Forelimb muscle (tissue), 1 donor: ENCODE measurements around the gene CRYAB. TPM values are rescaled to one million over a fixed set of nuclear protein-coding genes. Genes with fewer than 3 reads are reported as not detected.
A peak's percentile ranks its signal among the peaks of the same experiment; 100 is the strongest.
"Not testable (repeated sequence)": the region's sequence is repeated elsewhere in the genome, so short reads cannot be mapped to it uniquely, and the experiment has no call there.

Experiments
- DNase-seq: peaks from one replicate; pipeline ENCODE4 v3.0.0-alpha.2; 2013; ENCODE audit warnings: low read depth
- polyA plus RNA-seq: library from polyadenylated mRNA; unstranded; fragments of 120-200 nt; gene quantifications from one replicate; pipeline ENCODE4 v1.2.1, GENCODE V29; 2013; ENCODE audit not compliant: insufficient read length

The CRYAB gene
- polyA plus RNA-seq, 1 donor: 886 TPM

GRCh38 chr11:111933872-111934271 is 22.3 kb upstream of the CRYAB start:
- no peak for DNase-seq

DNA sequence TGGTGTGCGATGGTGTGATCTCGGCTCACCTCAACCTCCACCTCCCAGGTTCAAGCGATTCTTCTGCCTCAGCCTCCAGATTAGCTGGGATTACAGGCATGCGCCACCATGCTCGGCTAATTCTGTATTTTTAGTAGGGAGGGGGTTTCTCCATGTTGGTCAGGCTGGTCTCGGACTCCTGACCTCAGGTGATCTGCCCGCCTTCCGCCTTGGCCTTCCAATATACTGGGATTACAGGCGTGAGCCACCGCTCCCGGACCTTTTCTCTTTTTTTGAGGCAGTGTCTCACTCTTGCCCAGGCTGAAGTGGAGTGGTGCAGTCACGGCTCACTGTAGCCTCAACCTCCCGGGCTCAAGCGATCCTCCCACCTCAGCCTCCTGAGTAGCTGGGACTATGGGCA is 21.6 kb upstream of the CRYAB start:
- DNase-seq: not testable (repeated sequence)

GRCh38 chr11:111932611-111932950 is 21.0 kb upstream of the CRYAB start:
- DNase-seq: no peak

GRCh38 chr11:111930472-111930871 is 18.9 kb upstream of the CRYAB start:
- no peak for DNase-seq

- peak; percentile 92 for DNase-seq
Observed at GRCh38 chr11:111926505-111927391, 15.2 kb upstream of the CRYAB start.

DNA sequence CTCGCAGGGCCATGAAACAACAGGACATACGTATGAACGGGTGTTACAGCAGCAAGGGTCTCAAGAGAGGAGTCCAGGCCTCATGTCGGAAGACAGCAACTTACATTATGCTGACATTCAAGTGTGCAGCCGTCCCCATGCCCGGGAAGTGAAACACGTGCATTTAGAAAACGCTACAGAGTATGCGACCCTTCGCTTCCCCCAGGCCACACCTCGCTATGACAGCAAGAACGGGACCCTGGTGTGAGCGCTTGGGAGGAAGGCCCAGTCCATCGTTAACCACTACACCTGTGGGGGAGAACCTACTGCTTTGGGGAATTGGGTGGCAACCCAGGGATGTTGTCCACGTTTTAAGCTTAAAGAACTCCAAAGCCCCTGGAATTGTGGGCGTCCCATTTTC is 14.4 kb upstream of the CRYAB start:
- DNase-seq: no peak

GRCh38 chr11:111923951-111924350 is 12.4 kb upstream of the CRYAB start:
- DNase-seq: no peak

GRCh38 chr11:111923351-111923788 is 11.8 kb upstream of the CRYAB start:
- no peak for DNase-seq

- no peak for DNase-seq
Observed at GRCh38 chr11:111922803-111923202, 11.2 kb upstream of the CRYAB start.

DNA sequence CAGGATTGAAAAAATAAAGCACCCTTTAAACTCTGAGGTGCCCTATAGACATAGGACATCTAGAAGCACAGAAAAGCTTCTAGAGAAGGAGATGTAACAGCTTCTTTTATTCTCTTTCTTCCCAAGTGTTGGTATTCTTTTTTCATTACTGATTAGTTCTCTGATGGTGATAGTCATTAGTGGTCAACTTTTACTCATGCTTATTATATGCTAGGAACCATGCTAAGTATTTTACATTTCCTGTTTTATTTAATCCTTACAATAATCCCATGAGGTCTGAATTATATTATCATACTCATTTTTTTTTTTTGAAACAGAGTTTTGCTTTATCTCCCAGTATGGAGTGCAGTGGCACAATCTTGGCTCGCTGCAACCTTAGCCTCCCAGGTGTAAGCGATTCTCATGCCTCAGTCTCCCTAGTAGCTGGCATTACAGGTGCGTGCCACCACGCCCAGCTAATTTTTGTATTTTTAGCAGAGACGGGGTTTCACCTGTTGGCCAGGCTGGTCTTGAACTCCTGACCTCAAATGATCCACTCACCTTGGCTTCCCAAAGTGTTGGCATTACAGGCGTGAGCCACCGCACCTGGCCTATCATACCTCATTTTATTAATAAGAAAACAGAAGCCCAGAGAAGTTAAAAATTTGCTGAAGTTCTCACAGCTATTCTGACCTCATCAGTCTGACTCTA is 10.1 kb upstream of the CRYAB start:
- DNase-seq: no peak

DNA sequence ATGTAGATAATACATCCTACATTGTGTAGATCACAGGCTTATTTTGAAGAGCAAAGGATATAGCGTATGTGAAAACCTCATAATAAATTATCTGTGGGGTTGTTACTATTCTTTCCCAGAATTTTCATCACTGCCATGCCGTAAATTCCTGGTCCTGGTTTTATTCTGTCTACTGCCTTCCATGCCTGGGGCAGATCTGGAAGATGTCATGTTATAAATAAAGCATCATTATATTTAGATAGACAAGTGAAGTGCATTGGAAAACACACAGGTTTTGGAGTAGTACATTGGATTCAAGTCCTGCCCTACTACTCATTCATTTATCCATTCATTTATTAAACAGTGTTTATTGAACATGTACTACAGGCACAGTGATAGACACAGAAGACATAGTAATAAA is 9.3 kb upstream of the CRYAB start:
- no peak for DNase-seq

DNA sequence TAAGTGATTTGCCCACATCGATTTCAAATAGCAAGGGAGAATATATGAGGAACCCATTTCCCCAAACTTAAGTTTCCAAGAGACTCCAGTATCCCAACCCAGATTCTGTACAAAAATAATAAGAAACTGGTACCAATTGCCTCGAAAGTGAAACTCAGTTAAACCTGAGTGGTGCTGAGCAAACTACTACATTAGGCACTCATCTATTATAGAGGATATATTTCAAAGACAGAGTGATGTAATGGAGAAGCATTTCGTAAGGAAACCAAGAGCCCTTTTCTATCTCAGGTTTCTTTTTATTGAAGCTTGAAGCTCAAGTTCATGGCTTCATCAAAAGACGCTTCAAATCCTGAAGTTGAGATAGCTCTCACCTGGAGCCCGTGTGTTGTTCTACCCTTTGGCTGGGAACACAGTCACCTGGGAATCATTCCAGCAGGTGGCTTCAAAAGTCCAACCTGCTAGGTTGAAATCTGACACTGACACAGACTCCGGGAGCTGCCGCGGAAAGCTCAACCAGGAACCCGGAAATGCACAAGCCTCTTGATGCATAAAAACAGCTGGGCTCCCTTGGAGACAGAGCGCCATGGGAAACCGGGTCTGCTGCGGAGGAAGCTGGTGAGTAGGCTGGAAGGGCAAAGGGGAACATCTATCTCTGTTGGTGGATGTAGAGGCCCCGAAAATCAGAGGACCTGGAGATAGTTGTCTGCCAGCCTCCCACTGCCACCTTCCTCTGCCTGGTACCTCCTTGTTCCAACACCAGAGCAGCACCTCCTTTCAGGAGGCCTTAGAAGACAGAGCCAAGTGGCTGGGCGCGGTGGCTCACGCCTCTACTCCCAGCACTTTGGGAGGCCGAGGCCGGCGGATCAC is 7.1 kb upstream of the CRYAB start, which contains the start of gene C11orf52:
Gene C11orf52 (plus strand): TSS at position 524 of the 867 bp plus-strand sequence. CDS start 60 bp downstream, at position 584.
- DNase-seq: no peak

GRCh38 chr11:111917788-111918187 is 6.2 kb upstream of the CRYAB start:
- no peak for DNase-seq

- DNase-seq: no peak
Observed at GRCh38 chr11:111917312-111917711, 5.7 kb upstream of the CRYAB start.

DNA sequence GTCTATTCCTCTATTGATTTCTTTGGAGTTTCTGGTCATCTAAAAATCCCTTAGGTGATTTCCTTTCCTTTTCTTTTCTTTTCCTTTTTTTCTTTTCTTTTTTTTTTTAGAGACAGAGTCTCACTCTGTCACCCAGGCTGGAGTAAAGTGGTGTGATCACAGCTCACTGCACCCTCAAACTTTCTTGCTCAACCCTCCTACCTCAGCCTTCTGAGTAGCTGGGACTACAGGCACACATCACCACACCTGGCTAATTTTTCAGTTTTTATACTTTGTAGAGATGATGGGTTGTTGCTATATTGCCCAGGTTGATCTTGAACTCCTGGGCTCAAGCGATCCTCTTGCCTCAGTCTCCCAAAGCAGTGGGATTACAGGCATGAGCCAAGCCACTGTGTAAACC is 5.2 kb upstream of the CRYAB start:
- no peak for DNase-seq

GRCh38 chr11:111913997-111914396 is 2.4 kb upstream of the CRYAB start:
- DNase-seq: no peak

GRCh38 chr11:111913031-111913861 is 1.7 kb upstream of the CRYAB start:
- DNase-seq: no peak

DNA sequence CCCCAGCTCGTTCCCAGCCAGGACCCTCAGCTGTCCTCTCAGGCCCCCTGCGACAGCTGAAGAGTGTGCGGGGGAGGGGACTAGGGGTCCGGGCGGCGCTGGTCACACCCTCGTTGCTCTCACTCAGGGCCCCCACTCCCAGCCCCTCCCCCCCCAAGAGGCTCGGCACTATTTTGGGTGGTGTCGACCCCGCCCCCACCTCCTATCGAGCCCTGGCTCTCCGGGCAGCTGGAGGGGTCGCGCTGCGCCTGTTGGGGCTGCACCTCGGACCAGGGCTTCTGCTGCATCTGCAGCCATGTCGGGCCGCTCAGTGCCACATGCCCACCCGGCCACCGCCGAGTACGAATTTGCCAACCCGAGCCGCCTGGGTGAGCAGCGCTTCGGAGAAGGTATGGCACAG is 965 bp upstream of the CRYAB start, which contains the start of gene HSPB2:
Gene HSPB2 (plus strand): TSS at position 200 of the 400 bp plus-strand sequence. CDS start 96 bp downstream, at position 296.
- no peak for DNase-seq

GRCh38 chr11:111910676-111911562 is 651 bp downstream of the CRYAB start:
- no peak for DNase-seq

DNA sequence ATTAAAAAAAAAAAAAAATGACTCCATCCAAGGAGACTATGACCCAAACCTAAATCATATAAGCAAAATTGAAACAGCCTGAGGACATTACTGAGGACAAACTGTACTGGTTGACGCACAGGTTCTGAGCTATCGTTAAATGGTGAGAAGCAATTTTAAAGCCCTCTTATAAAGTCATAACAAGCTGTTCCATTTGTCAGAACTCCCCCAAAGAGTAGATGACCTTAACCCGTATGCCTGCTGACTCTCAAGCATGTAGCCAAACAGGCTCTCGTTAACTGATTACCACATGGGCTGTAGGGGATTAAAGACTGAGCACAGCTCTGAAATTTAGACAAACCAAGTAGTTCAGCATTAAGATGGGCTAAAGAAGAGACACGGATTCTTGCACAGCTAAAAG is 2.2 kb downstream of the CRYAB start:
- DNase-seq: no peak
